Neural crest cell (in vitro differentiated cells): ENCODE results near the gene NBEAL1. TPM values are rescaled to one million over a fixed set of nuclear protein-coding genes. Genes with fewer than 3 reads are reported as not detected.

Experiments
- DNase-seq: peaks from one replicate; pipeline ENCODE4 v3.0.0; 2021; ENCODE audit warnings: low read depth, mixed read lengths, low spot score
- H3K27ac Mint-ChIP-seq: one replicate; pipeline ENCODE4 v1.8.0; 2021; ENCODE audit warnings: mild to moderate bottlenecking, mixed read lengths; ENCODE audit not compliant: unreplicated experiment
- H3K27me3 Mint-ChIP-seq: 2 replicates; pipeline ENCODE4 v1.8.0; 2021; ENCODE audit warnings: low read depth, mild to moderate bottlenecking, mixed read lengths
- H3K36me3 Mint-ChIP-seq: 2 replicates; pipeline ENCODE4 v1.8.0; 2021; ENCODE audit warnings: low read depth, mild to moderate bottlenecking, mixed read lengths
- H3K4me1 Mint-ChIP-seq: 2 replicates; pipeline ENCODE4 v1.8.0; 2021; ENCODE audit warnings: mixed read lengths
- H3K4me3 Mint-ChIP-seq: one replicate; pipeline ENCODE4 v1.8.0; 2021; ENCODE audit warnings: mild to moderate bottlenecking, mixed read lengths
- H3K9me3 Mint-ChIP-seq: 2 replicates; pipeline ENCODE4 v1.8.0; 2021; ENCODE audit warnings: mixed read lengths
- total RNA-seq: library from RNA; stranded (reverse); gene quantifications from 2 replicates; pipeline ENCODE4 v1.2.1, GENCODE V29; 2021
- TF ChIP-seq, protein P1 (sequence below): fragments of 200-600 bp; sonication (generic); conservative IDR thresholded peaks from 2 replicates; pipeline ENCODE4 v1.5.0; 2021; ENCODE audit warnings: antibody characterized with exemption, mild to moderate bottlenecking

NBEAL1 gene
- total RNA-seq, 1 donor from 2014 or later, result 12.6 TPM

DNA sequence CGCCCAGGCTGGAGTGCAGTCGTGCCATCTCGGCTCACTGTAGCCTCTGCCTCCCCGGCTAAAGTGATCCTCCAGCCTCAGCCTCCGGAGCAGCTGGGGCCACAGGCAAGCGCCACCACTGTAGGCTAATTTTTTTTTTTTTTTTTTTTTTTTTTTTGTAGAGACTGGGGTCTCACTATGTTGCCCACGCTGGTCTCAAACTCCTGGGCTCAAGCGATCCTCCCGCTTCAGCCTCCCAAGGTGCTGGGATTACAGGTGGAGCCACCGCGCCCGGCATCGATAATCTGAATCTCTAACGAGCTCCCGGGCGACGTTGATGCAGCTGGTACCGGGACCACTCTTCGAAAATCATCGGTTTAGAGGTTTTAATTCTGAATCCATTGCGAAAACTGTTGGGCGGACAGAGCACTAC lies 223.6 kb downstream of the NBEAL1 start:
- peaks cover 14% of the 10 kb centered on the region for H3K4me1 Mint-ChIP-seq
- H3K4me3 Mint-ChIP-seq, result peak overlapping the region; percentile 90
- H3K27ac Mint-ChIP-seq, result peak overlapping the region; percentile 6
- no peak for DNase-seq
- TF ChIP-seq, protein P1, sequence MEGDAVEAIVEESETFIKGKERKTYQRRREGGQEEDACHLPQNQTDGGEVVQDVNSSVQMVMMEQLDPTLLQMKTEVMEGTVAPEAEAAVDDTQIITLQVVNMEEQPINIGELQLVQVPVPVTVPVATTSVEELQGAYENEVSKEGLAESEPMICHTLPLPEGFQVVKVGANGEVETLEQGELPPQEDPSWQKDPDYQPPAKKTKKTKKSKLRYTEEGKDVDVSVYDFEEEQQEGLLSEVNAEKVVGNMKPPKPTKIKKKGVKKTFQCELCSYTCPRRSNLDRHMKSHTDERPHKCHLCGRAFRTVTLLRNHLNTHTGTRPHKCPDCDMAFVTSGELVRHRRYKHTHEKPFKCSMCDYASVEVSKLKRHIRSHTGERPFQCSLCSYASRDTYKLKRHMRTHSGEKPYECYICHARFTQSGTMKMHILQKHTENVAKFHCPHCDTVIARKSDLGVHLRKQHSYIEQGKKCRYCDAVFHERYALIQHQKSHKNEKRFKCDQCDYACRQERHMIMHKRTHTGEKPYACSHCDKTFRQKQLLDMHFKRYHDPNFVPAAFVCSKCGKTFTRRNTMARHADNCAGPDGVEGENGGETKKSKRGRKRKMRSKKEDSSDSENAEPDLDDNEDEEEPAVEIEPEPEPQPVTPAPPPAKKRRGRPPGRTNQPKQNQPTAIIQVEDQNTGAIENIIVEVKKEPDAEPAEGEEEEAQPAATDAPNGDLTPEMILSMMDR, result no peak
- peaks cover 12% of the 10 kb centered on the region for H3K36me3 Mint-ChIP-seq
- H3K9me3 Mint-ChIP-seq, result no peaks in the 10 kb centered on the region
- H3K27me3 Mint-ChIP-seq, result no peaks in the 10 kb centered on the region

DNA sequence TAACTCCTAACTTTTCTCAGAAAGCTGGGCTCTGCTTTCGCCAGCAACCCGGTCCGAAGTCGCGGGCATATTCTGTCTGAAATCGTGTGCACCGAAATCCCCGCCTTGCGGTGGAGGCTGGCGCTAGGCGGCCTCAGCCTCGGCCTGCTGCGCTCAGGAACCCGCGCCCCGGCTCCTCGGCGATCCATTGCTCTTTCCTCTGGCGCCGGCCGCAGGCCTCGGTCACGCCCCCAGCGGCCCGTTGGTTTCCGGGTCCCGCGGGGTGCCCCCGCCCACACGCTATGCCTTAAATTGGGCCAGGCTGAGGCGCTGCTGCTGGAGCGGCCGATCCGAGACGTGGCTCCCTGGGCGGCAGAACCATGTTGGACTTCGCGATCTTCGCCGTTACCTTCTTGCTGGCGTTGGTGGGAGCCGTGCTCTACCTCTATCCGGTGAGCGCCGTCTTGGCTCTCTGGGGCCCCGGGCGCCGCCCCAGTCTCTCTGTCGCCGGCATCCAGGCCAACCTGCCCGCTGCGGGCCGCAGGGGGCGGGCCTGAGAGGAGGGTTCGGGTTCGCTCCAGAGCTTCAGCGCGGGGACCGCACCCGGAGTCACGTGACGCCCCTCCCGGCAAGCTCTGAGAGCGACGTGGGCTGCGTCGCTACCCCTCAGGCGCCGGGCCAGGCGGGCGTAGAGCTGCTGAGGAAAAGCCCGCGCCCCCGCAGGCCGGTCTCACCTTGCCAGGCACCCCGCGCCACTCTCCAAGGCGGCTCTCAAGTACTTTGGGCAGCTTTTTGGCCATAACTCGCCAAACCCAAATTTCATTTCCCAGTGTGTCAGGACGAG lies 224.2 kb downstream of the NBEAL1 start, which contains the start of gene CYP20A1:
CYP20A1 (plus strand) TSS at position 315 of the 823 bp plus-strand sequence; CDS start at position 360, 45 bp downstream.
- peak within 1 kb of the TSS; percentile 95 for H3K27ac Mint-ChIP-seq
- DNase-seq, result peak; percentile 95
- peak within 1 kb of the TSS; percentile 90 for H3K4me3 Mint-ChIP-seq
- no peaks in the 10 kb centered on the region for H3K27me3 Mint-ChIP-seq
- H3K4me1 Mint-ChIP-seq, result peaks cover 14% of the 10 kb centered on the region
- peaks cover 13% of the 10 kb centered on the region for H3K36me3 Mint-ChIP-seq
- H3K9me3 Mint-ChIP-seq, result no peaks in the 10 kb centered on the region
- TF ChIP-seq, protein P1, result peak; percentile 53

DNA sequence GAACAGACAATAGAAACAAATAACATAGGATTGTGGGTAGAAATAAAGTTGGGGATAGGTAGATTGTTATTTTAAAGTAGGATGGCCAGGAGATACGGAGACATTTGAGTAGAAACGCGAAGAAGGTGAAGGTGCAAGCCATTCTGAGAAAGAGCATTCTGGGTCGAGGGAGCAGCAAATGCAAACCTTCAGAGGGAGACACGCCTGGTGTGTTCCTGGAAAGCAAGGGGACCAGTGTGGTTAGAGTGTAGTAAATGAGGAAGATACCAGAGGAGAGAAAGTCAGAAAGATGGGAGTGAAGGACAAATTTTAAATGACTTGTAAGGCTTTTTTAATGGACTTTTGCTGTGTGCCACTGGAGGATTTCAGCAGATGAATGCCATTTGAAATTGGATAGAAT lies 225.8 kb downstream of the NBEAL1 start:
- H3K27me3 Mint-ChIP-seq, result no peaks in the 10 kb centered on the region
- H3K4me1 Mint-ChIP-seq, result peaks cover 14% of the 10 kb centered on the region
- no peak overlapping the region for H3K27ac Mint-ChIP-seq
- H3K4me3 Mint-ChIP-seq, result peak overlapping the region; percentile 90
- H3K9me3 Mint-ChIP-seq, result no peaks in the 10 kb centered on the region
- peaks cover 16% of the 10 kb centered on the region for H3K36me3 Mint-ChIP-seq
- DNase-seq, result no peak
- TF ChIP-seq, protein P1, result no peak

DNA sequence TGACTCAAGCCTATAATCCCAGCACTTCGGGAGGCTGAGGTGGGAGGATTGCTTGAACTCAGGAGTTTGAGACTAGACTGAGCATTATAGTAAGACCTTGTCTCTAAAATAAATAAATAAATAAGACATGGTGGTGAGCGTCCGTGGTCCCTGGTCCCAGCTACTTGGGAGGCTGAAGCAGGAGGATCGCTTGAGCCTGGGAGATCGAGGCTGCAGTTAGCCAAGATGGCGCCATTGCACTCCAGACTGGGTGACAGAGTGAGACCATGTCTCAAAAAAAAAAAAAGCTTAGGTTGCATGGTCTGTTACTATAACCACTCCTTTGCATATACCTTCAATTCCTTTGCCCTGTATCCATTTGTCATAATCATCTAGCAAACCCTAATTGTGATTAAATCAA lies 227.8 kb downstream of the NBEAL1 start:
- Mint-ChIP-seq H3K27ac (no peak overlapping the region), H3K36me3 (peaks cover 16% of the 10 kb centered on the region), H3K4me3 (peak overlapping the region; percentile 25), H3K27me3 (no peaks in the 10 kb centered on the region), H3K4me1 (peaks cover 14% of the 10 kb centered on the region), H3K9me3 (no peaks in the 10 kb centered on the region)
- no peak for DNase-seq
- TF ChIP-seq, protein P1, result no peak

DNA sequence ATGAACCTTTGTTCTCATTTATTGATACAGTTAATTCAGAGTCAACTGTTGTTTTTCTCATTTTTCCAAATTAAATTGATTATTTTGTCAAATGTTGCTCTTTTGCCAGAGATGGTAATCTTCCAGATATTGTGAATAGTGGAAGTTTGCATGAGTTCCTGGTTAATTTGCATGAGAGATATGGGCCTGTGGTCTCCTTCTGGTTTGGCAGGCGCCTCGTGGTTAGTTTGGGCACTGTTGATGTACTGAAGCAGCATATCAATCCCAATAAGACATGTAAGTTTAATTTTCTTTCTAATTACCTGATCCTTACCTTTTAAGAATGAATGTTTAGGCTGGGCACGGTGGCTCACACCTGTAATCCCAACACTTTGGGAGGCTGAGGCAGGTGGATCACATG lies 232.0 kb downstream of the NBEAL1 start:
- H3K27ac Mint-ChIP-seq, result no peak overlapping the region
- no peaks in the 10 kb centered on the region for H3K27me3 Mint-ChIP-seq
- peaks cover 13% of the 10 kb centered on the region for H3K36me3 Mint-ChIP-seq
- no peak overlapping the region for H3K4me3 Mint-ChIP-seq
- no peaks in the 10 kb centered on the region for H3K4me1 Mint-ChIP-seq
- DNase-seq, result no peak
- TF ChIP-seq, protein P1, result no peak
- no peaks in the 10 kb centered on the region for H3K9me3 Mint-ChIP-seq
